ENCODE data around the gene OSBPL9.
"Not testable (repeated sequence)": the region's sequence is repeated elsewhere in the genome, so short reads cannot be mapped to it uniquely, and the experiment has no call there.

OSBPL9 gene

DNA sequence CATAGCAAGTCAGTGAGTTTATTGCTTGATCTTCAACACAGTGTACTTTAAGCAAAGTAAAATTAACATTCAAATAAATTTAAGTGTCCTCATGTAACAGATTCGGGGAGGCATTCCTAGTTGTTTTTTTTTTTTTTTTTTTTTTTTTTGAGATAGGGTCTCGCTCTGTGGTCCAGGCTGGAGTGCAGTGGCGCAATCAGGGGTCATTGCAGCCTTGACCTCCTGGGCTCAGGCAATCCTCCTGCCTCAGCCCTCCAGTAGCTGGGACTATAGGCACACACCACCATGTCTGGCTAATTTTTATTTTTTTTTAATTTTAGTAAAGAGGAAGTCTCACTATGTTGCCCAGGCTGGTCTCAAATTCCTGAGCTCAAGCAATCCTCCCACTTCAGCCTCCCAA, 22.8 kb downstream of the OSBPL9 start:
- no peak for FAIRE-seq

DNA sequence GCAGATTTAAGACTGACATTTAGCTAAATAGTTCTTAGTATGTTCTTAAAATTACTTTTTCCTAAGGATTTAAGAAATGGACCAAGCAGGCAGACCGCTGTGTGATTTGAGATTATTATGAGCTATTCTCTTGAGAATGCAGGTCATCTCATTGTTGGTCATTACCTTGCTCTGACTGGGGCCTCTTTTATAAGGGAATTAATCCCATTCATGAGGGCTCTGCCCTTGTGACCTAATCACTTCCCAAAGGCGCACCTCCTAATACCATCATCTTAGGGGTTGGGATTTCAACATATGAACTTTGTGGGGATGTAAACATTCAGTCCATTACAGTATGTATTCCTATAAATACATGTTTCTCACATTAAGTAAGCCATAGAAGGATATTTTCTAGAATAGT, 24.2 kb downstream of the OSBPL9 start:
- FAIRE-seq = no peak

DNA sequence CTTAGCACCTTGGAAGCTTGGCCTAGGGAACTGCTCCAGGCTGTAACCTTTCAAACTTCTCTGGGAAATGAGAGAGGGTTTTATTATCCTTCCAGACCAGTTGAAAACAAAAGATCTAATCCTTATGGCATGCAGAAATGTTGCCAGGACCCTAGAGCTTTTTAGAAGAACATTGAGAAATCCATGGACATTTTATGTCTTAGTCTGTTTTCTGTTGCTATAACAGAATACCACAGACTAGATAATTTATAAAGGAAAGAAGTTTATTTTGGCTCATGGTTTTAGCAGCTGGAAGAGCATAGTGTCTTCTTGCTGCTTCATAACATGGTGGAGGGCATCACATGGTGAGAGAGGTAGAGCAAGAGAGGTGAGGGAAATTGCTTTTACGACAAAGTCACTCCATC, 25.8 kb downstream of the OSBPL9 start:
- peak; percentile 97 for FAIRE-seq

DNA sequence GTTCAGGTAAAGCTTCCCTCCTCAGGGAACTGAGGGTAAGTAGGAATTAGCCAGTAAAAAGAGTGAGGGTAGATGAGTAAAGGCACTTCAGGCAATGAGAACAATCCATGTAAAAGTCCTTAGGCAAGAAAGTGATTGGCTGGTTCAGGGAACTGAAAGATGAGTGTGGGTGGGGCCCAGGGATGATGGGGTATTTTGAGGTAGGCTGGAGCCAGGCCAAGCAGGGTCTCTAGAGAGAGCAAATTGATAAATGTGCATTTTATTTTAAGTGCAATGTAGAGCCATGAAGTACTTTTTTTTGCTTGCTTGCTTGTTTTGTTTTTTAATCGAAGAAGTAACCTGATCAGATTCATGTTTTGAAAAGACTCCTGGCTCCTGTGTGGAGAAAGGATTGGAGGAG, 26.5 kb downstream of the OSBPL9 start:
- FAIRE-seq = no peak

DNA sequence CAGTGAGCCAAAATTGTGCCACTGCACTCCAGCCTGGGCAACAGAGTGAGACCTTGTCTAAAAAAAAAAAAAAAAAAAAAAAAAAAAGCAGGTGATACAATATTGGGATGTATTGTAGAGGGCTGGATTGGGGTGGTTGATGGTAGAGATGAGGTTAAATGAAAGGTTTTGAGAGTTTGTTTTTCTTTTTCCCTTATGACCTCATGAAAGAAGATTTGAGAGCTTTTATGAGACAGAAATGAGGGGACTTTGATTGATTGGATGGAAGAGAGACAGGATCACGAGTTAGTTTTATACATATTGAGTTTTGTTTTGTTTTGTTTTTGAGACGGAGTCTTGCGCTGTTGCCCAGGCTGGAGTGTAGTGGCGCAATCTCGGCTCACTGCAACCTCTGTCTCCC, 27.1 kb downstream of the OSBPL9 start:
- no peak for FAIRE-seq

DNA sequence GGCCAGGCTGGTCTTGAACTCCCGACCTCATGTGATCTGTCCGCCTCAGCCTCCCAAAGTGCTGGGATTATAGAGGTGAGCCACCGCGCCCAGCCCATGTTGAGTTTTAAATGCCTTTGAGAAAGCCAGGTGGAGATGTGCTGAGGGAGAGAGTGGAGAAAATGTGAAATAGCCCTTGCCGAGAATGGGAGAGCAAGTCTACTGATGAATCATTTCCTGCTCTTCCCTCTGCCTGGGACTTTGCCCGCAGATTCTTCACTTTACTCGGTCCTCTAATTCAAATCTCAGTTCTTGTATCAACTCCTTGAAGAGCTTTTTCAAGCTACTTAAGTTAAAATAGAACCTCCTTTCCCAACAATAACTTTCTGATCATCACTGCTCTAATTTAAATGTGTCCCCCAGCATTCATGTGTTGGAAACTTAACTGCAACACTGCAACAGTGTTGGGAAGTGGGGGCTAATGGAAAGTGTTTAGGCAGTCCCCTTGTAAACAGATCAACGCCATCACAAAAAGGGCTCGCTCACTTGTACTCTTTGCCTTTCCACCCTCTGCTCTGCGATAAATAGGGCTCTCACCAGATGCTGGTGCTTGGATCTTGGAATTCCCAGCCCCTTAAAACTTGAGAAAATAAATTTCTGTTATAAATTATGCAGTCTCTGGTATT, 27.8 kb downstream of the OSBPL9 start:
- FAIRE-seq = no peak

DNA sequence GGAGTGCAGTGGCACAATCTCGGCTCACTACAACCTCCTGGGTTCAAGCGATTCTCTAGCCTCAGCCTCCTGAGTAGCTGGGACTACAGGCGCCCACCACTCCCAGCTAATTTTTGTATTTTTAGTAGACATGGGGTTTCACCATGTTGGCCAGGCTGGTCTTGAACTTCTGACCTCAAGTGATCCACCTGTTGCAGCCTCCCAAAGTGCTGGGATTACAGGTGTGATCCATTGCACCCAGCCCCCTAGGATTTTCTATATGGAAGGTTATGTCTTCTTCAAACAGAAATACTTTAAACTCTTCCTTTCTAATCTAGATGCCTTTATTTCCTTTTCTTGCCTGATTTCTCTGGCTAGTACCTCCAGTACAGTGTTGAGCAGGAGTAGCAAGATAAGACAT, 29.7 kb downstream of the OSBPL9 start:
- not testable (repeated sequence) for FAIRE-seq

DNA sequence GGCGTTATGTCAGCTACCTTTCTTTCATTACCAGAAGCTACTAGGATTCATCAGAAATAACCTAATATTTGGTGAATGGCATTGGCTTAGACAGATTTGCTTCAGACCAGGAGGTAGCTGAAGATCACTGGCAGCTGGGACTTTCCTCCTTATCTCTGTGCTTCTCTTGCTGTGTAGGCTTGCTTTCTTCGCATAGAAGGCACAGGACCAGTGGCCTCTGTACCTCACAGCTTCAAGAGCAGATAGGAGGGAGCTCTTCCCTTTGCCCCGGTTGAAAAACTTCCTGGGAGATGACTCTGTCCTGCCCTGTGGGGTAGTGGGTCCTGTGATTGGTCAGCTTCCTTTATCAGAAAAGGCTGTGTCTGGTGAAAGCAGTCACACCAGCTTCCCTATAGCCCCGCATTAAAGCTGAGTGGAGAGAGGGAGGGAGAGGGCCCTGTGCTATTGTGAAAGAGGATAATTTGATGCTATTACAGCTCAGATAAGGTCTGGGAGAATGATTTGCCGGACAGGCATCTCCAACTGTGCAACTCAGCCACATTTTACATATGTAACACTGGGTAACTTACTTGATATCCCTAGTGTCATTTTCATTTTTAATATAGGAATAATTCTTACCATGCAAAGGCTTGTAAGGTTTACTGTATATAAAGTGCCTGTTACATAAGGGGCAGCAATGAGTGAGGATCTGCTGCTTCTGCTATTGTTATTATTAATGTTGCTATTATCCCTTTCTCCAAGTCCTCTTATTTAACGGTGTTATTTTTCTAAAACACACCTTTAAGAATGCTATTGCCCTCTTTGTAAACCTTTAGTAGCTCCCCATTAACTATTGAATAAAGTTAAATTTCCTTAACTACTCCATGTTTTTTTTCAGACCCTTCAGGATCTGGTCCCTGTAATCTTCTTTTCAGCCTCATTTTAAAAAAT, 31.6 kb downstream of the OSBPL9 start:
- no peak for FAIRE-seq

DNA sequence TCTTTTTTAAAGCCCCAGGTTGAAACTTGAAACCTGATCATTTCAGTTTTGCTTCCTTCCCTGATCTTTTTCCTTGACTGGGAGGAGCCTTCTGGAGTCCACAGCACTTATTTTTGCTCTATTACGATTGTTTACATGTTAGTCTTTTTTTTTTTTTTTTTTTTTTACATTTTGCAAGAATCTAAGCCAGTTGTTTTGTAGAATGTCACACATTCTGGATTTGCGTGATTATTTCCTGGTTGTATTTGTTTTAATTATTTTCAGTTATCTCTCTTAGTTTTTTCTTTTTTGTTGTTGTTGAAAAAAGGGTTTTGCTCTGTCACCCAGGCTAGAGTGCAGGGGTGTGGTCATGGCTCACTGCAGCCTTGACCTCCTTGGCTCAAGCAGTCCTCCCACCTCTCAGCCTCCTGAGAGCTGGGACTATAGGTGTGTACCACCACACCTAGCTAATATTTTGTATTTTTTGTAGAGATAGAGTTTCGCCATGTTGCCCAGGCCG, 32.8 kb downstream of the OSBPL9 start:
- FAIRE-seq = peak; percentile 75

DNA sequence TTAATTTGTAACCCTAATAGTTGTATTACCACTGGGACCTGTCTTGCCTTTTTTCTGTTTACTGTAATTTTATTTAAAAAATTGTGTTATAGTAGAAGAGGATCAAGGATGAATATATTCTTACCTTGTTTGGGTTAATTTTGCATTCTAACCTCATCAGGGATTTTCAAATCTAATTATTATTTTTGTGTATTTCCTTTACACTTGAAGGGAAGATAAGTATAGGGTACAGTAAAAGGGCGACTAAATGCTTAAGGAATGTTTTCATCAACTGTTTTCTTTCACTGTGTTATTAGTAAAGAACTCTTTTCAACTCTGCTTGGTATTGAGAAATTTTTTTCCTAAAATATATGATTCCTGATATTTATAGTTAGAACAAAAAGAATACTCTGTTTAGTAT, 33.3 kb downstream of the OSBPL9 start:
- FAIRE-seq = no peak

DNA sequence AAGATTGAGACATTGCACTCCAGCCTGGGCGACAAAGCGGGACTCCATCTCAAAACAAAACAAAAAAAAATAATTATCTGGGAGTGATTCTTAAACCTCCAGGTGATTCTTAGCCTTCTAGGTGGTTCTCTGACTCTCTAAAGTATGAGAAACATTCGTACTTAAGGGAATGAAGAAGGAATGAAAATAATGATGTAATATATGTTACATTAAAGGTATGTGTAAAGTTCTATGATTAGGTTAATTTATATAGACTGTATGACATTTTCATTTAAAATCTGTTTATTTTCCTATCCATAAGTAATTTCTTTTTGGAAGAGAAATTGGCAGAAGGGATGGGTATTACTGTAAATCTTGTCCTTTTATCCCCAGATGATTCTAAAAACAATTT, 34.7 kb downstream of the OSBPL9 start:
- FAIRE-seq = no peak

DNA sequence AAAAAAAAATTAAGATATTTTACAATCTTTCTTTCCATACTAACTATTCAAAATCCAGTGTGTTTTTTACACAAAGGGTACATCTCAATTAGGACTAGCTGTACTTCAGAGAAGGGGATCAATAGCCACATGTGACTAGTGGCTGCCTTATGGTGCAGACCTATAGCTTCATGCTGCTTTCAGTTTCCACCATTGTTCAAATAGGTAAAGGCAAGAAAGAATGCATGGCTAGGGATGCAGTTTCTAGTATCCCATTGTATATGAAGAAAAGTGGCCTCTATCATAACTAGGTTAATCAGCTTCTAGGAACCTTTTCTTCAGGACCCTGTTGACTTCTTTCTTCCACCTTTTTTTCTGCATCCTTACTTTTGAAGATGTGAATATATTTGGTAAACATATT, 35.7 kb downstream of the OSBPL9 start:
- FAIRE-seq = no peak

DNA sequence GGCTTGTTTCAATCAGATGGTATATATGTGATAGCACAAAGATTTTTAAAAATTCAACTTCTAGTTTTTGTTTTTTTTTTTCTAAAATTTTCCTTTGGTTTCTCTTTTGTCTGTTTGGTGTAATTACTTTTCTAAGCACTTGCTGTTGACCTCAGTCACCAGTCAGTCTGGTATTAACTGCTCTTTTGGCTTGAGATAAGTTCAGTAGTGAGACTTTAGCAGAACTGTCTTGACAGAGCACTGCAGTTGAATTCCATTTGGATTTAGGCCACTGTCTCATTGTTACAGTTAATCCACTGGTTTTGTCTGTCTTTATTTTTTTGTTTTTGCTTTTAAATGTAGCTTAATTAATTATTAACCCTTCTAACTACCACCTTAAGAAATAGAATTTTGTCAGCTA, 36.2 kb downstream of the OSBPL9 start:
- FAIRE-seq = no peak

DNA sequence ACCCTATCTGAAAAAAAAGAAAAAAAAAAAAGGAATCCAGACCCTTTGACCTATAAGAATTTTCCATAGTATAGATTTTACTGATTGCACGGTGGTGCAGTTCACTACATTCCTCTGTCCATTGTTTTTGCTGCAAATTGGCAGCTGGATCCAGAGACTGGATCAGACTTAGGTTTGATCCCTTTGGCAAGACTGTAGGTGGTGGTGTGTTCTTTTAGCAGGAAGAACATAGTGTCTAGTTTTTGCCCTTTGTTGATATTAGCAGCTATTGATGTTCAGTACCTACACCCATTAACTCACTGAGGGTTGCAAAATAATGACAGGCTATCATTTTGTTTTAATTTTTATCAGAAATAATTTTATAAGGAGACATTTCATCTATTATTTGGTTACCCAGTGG, 37.1 kb downstream of the OSBPL9 start:
- no peak for FAIRE-seq

DNA sequence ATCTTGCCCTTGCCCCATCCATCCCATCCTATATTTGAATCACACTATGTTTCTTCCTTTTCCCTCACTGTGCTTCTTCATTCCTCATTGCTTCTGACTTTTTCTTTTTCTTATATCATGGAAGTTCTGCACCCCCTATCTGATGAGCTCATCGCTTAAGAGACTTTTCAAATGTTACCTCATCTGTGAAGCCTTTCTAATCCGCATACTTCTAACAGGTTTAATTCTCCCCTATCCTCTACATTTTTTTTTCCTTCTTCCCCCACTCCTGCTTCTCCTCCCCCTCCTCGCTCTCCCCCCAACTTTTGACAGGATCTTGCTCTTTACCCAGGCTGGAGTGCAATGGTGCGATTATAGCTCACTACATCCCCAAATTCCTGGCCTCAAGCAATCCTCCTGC, 39.5 kb downstream of the OSBPL9 start:
- FAIRE-seq = no peak

DNA sequence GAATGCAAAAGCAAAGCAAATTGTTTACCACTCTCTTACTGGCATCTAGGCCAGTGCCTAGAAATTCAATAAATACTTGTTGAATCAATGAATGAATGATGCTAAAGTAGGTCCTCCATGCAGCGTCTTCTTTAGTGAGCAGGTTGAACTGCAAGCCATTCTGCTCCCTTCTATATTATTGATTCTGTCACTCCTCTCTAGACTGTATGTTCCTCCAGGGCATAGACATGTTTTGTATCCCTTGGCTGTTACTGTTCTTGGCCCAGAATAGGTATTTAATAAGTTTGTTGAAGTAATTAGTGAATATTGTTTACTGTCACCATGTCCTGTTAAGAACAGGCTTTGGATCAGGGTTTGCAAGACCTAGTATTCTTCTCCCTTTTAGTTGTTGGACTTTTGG, 43.7 kb downstream of the OSBPL9 start:
- FAIRE-seq = no peak

DNA sequence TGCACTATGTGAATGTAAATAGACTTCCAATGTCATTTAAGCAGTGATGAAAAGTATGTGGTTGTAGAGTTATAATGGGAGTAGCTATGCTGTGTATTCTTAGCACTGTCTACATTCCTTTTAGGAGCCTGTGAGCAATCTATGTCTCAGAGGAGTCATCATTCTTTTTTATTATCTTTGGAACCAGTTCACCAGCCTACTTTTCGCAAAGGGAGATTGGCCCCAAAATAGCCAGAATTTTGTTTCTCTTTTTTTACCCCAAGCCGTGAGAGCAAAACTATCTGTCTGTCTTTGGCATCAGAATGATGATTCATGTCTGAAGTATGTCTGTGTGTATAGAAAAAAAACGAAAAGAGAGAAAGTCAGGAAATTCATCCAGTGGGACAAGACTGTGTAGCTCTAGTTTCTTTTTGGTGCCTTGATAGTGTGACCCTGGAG, 44.2 kb downstream of the OSBPL9 start:
- peak; percentile 93 for FAIRE-seq

DNA sequence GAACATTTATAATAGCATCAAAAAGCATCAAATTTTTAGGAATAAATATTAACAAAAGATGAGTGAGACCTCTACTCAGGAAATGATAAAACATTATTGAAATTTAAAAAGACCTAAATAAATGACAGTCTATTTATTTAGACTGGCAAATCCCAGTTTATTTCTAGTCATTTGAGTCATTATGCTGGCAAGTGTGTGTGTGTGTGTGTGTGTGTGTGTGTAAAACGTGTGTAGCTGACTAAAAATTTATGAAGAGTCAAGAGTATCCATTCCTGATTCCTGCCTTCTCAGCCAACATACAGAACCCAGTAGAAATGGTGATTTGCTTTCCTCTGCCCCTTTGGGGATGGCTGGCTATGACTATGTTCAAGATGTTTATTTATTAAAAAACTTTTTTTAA, 46.2 kb downstream of the OSBPL9 start:
- no peak for FAIRE-seq

DNA sequence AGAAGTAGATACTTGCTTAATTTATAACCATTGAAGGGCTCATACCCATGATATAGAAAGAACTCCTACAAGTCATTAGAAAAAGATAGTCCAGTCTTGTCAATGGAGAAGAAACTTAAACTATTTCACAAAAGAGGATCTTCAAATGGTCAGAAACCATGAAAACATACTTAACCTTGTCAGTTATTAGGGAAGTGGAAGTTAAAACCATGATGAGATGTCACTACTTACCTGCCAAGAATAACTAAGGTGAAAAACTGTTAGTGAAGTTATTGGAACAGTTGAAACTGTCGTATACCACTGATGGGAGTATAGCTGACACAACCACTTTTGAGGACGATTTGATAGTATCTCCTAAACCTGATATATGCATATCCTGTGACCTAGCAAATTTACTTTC, 46.8 kb downstream of the OSBPL9 start:
- no peak for FAIRE-seq

DNA sequence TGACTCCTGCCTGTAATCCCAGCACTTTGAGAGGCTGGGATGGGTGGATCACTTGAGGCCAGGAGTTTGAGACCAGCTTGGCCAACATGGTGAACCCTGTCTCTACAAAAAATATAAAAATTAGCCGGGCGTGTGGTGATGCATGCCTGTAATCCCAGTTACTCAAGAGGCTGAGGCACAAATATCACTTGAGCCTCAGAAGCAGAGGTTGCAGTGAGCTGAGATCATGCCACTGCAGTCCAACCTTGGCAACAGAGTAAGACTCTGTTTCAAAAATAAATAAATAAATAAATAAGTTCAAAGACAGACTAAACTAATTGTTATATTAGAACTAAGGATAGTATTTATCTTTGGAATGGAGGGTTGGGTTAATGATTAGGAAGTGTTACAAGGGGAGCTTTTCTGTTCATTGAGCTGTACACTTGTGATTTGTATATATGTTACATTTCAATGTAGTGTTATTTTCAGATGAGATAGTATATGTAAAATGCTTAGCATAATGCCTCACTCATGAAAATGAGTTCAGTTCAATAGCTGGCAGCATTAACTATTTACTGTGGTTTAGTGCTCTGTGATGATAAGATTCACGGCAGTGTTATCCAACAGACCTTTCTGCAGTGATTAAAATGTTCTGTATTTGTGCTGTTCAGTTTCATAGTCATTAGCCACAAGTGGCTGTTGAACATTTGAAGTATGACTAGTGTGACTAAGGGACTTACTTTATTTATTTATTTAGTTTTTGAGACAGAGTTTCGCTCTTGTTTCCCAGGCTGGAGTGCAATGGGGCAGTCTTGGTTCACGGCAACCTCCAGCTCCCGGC, 47.7 kb downstream of the OSBPL9 start:
- FAIRE-seq = no peak

DNA sequence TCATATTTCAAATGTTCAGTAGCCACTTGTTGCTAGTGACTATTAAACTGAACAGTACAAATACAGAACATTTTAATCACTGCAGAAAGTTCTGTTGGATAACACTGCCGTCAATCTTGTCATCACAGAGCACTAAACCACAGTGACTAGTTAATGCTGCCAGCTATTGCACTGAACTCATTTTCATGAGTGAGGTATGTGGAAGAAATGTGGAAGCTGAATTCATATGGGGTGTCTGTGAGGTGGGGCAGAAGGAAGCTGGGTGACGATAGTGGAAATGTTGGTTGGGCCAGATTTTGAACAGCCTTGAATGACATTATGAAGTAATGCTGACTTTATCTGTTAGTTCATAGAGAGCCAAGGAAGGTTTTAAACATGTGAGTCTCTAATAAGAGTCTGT, 49.6 kb downstream of the OSBPL9 start:
- no peak for FAIRE-seq

DNA sequence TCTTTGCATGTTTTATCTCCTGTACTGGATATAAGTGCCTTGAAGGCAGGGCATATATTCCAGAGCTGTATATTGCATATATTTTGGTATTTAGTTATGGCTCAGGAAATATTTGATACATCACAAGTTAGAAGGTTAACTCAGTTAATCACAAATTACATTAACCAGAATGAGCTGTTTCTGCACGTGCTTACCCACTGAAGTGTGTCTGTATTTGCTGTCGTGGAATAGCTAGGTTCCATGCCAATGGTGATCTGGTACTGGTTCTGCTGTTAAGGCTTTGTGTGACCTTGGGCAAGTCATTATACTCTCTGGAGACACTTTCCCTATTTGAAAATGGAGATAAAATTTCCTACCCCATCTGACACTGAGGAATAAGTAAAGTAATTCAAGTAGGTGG, 50.7 kb downstream of the OSBPL9 start:
- FAIRE-seq = no peak

DNA sequence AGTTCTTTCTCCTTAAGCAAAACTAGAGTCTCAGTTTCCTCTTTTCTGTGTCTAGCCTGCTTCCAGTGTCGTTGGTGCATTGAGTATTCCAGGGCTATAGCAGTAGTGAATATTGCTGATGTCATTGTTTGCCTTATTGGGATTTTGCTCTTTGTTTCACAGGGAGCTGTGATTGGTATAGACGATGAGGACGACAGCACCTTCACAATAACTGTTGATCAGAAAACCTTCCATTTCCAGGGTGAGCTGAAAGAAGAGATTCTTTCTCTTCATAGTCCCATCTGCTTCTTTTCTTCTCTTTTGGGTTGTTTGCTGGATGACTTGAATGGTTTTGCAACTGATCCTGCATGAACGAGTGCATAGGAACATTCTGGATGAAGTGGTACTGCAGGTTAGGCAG, 52.4 kb downstream of the OSBPL9 start:
- FAIRE-seq = no peak

Data from endometrium (tissue), 2 donors.